ENCODE data around the gene ITPR1. TPM values are rescaled to one million over a fixed set of nuclear protein-coding genes. Genes with fewer than 3 reads are reported as not detected.

Gene ITPR1
- 2.8 and 12.7 TPM in 2 replicates for total RNA-seq

DNA sequence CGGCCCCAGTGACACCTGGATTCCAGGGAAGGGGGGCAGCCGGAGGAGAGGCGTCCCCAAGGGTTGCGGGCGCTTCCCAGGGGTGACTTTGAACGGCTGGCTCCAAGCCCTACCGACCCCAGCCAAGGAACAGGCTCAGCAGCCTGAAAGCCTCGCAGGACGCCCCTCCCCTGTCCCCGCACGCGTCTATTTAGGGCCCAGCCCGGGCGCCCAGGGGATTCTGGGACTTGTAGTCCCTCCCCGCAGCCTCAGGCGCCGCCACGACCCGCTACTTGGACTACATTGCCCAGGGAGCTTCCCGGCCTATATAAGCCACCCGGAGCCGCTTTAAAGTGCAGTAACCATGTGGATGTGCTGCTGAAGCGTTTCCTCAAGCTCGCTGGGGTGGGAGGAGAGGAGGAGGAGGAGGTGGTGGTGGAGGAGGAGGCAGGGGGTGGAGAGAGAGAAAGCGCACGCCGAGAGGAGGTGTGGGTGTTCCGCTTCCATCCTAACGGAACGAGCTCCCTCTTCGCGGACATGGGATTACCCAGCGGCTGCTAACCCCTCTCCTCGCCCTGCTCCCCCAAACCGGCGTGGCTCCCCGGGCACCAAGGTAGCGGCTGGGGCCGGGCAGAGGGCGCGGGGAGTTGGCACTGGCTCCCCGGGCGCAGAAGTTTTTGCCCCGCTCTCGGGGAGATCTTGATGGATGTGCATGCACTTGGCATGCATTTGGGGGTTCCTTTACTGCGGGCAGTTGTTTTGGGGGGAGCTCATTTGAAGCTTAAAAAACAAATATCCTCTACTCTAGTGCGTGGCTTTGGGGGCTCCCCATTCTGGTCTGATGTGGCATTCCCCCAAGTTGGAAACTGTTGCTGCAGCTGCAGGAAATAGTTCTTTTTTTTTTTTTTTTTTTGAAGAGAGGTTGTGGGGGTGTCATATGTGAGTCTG is at the start of gene ITPR1:
TSS of gene ITPR1 (plus strand) at position 335 of the 927 bp plus-strand sequence. CDS start 23,144 bp downstream, outside the sequence.

DNA sequence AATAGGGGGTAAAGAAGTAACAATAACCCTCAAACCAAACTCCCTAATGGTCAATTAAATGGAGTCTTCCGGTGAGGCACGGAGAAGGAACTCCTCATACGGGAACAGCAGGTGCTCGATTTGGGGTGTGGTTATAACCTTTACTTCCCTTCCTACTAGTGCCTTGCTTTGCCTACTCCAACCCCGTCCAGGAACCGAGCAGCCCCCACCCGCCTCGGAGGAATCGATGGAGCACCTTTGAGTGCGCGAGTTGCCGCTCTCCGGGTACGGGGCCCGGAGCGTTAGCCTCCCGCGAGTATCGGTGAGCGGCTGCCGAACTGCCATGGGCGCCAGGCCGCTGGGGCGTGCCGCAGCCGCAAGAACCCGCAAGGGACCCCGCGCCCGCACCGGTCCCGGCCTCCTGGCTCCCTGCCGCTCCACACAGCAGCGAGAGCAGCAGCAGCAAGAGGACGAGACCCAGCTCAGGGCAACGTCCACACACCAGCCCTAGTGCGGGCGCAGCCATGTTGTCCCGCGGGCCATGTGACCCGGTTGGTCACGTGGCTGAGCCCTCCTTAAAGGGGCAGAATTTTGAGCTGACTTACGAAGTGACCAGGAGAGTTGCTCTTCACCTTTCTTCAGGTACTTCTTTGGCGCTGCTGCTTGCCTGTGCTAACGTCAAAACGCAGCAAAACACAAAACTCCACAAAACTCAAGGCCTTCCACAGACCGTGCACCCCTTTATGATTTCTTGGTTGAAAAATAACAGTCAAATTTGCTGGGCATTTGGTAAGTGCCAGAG is 26.2 kb upstream of the ITPR1 start, which contains the start of gene SUMF1:
TSS of gene SUMF1 (minus strand) at position 529 of the 781 bp plus-strand sequence. CDS start at position 505, 24 bp downstream.

Other genes with a start within 250 kb of the ITPR1 start
- gene SETMAR, start 190.0 kb upstream of the ITPR1 start, total RNA-seq = 18.1 and 20.4 TPM in 2 replicates
- 48.9 and 76.7 TPM in 2 replicates for gene SUMF1, start 26.1 kb upstream of the ITPR1 start, total RNA-seq

All from hair follicle dermal papilla cell (primary cell).